ENCODE results near the gene FKBP14. TPM values are rescaled to one million over a fixed set of nuclear protein-coding genes. Genes with fewer than 3 reads are reported as not detected.
A peak's percentile ranks its signal among the peaks of the same experiment; 100 is the strongest.
"Not testable (repeated sequence)": the region's sequence is repeated elsewhere in the genome, so short reads cannot be mapped to it uniquely, and the experiment has no call there.

The FKBP14 gene
- total RNA-seq: 6.1 TPM

GRCh38 chr7:30026229-30027064, at the start of gene FKBP14:
FKBP14 (minus strand) TSS chr7:30026702; CDS start chr7:30026508, 194 bp downstream.
- DNase-seq: peak; percentile 96

- no peak for DNase-seq
Measured at GRCh38 chr7:30074422-30075030, 48.0 kb upstream of the FKBP14 start.

GRCh38 chr7:30072735-30073134, 46.2 kb upstream of the FKBP14 start:
- DNase-seq: no peak

GRCh38 chr7:30070052-30070451, 43.5 kb upstream of the FKBP14 start:
- DNase-seq: no peak

GRCh38 chr7:30069096-30069867, 42.8 kb upstream of the FKBP14 start:
- DNase-seq: no peak

GRCh38 chr7:30068117-30068516, 41.6 kb upstream of the FKBP14 start:
- no peak for DNase-seq

- no peak for DNase-seq
Measured at GRCh38 chr7:30066687-30067086, 40.2 kb upstream of the FKBP14 start.

- DNase-seq: no peak
Measured at GRCh38 chr7:30065746-30066145, 39.2 kb upstream of the FKBP14 start.

- no peak for DNase-seq
Measured at GRCh38 chr7:30062587-30062986, 36.1 kb upstream of the FKBP14 start.

GRCh38 chr7:30061786-30062185, 35.3 kb upstream of the FKBP14 start:
- not testable (repeated sequence) for DNase-seq

- DNase-seq: no peak
Measured at GRCh38 chr7:30057741-30058140, 31.2 kb upstream of the FKBP14 start.

GRCh38 chr7:30053068-30053467, 26.6 kb upstream of the FKBP14 start:
- no peak for DNase-seq

- no peak for DNase-seq
Measured at GRCh38 chr7:30049173-30049572, 22.7 kb upstream of the FKBP14 start.

- no peak for DNase-seq
Measured at GRCh38 chr7:30048582-30048981, 22.1 kb upstream of the FKBP14 start.

GRCh38 chr7:30047124-30047523, 20.6 kb upstream of the FKBP14 start:
- DNase-seq: no peak

GRCh38 chr7:30046127-30046770, 19.7 kb upstream of the FKBP14 start:
- no peak for DNase-seq

- no peak for DNase-seq
Measured at GRCh38 chr7:30041526-30042269, 15.2 kb upstream of the FKBP14 start.

GRCh38 chr7:30040938-30041337, 14.4 kb upstream of the FKBP14 start:
- DNase-seq: no peak

- DNase-seq: no peak
Measured at GRCh38 chr7:30038196-30038980, 11.9 kb upstream of the FKBP14 start.

- DNase-seq: no peak
Measured at GRCh38 chr7:30036220-30036619, 9.7 kb upstream of the FKBP14 start.

- no peak for DNase-seq
Measured at GRCh38 chr7:30034501-30034900, 8.0 kb upstream of the FKBP14 start.
